Measurements from ENCODE around the gene SERPINA5.

SERPINA5 gene

DNA sequence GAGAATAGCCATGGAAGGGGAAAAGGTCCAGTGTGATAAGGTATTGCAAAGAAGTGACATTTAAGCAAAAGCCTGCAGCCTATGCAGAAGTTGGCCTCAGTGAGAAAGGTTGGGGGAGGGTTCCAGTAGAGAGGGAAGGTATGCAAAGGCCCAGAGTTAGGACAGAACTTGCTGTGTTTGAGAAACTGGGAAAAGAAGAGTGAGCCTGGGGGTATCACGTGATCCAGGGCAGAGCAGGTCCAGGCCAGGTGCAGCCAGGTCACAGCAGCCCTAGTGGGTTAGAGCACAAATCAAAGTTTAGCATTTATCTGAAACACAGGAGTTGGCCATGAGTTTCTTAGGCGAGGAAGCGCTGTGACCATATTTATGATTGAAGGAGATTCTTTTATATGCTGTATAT, 1.6 kb downstream of the SERPINA5 start:
- Mint-ChIP-seq H3K4me3 (no peak overlapping the region), H3K27ac (no peak overlapping the region), H3K4me1 (peaks cover 6% of the 10 kb centered on the region), H3K9me3 (peaks cover 7% of the 10 kb centered on the region), H3K27me3 (ENCODE audit: low read depth, poor library complexity) (peaks cover 13% of the 10 kb centered on the region), H3K36me3 (ENCODE audit: low read depth) (no peaks in the 10 kb centered on the region)
- TF ChIP-seq, protein P1, sequence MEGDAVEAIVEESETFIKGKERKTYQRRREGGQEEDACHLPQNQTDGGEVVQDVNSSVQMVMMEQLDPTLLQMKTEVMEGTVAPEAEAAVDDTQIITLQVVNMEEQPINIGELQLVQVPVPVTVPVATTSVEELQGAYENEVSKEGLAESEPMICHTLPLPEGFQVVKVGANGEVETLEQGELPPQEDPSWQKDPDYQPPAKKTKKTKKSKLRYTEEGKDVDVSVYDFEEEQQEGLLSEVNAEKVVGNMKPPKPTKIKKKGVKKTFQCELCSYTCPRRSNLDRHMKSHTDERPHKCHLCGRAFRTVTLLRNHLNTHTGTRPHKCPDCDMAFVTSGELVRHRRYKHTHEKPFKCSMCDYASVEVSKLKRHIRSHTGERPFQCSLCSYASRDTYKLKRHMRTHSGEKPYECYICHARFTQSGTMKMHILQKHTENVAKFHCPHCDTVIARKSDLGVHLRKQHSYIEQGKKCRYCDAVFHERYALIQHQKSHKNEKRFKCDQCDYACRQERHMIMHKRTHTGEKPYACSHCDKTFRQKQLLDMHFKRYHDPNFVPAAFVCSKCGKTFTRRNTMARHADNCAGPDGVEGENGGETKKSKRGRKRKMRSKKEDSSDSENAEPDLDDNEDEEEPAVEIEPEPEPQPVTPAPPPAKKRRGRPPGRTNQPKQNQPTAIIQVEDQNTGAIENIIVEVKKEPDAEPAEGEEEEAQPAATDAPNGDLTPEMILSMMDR (IDR thresholded peaks at IDR 0.05) = no peak
- DNase-seq = no peak

DNA sequence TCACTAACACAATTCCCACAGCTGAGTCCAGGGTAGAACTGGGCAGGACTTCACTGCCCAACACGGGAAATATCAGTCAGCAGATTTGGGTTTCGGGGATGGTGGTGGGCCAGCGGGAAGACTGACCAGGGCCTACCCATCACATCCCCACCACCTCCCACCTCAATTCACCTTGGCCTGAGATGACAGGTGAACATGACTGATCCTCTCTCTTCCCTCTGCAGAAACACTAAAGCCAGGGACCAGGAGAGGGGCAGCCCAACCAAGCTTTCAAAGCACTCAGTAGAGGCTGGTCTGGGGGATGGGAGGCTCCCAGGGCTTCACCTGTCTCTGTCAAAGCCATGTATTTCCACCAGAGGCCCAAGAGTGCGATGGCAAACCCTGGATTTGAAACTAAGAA, 2.3 kb downstream of the SERPINA5 start:
- H3K27ac Mint-ChIP-seq = no peak overlapping the region
- peaks cover 10% of the 10 kb centered on the region for H3K27me3 Mint-ChIP-seq (ENCODE audit: low read depth, poor library complexity)
- H3K36me3 Mint-ChIP-seq (ENCODE audit: low read depth) = no peaks in the 10 kb centered on the region
- H3K9me3 Mint-ChIP-seq = peaks cover 5% of the 10 kb centered on the region
- H3K4me1 Mint-ChIP-seq = peaks cover 6% of the 10 kb centered on the region
- TF ChIP-seq, protein P1 (IDR thresholded peaks at IDR 0.05) = no peak
- no peak for DNase-seq
- no peak overlapping the region for H3K4me3 Mint-ChIP-seq

DNA sequence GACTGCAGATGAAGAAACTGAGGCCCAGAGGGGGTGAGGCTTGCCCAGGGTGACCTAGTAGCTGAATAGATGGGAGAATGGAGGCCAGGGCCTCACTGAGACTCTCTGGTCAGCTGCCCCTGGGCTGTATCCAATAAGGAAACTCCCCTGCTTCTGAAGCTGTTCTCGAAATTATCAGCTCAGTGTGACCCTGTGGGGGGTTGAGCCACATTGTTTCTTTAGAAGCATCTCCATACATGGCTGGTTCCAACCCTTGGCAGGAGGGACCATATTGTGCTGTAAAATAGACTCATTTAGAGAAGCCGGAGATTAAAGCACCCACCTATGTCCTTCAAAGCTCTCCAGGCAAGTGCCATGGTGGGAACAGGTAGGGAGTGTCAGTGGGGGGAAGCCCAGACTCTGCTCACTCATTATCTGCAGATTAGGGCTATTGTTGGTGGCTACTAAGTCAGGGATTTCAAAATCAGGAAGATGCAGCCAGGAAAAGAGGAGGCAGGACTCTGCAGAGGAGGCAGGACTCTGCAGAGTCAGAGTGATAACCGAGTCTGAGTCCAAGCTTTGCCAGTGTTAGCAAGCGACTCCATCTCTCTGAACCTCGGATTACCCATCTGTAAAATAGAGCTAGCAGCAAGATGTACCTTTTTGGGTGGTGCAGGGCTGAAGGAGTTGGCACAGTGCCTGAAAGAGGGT, 3.5 kb downstream of the SERPINA5 start:
- no peak for DNase-seq
- Mint-ChIP-seq H3K4me1 (peaks cover 6% of the 10 kb centered on the region), H3K4me3 (no peak overlapping the region), H3K27me3 (ENCODE audit: low read depth, poor library complexity) (peaks cover 10% of the 10 kb centered on the region), H3K27ac (no peak overlapping the region), H3K36me3 (ENCODE audit: low read depth) (no peaks in the 10 kb centered on the region), H3K9me3 (no peaks in the 10 kb centered on the region)
- TF ChIP-seq, protein P1 (IDR thresholded peaks at IDR 0.05) = no peak

DNA sequence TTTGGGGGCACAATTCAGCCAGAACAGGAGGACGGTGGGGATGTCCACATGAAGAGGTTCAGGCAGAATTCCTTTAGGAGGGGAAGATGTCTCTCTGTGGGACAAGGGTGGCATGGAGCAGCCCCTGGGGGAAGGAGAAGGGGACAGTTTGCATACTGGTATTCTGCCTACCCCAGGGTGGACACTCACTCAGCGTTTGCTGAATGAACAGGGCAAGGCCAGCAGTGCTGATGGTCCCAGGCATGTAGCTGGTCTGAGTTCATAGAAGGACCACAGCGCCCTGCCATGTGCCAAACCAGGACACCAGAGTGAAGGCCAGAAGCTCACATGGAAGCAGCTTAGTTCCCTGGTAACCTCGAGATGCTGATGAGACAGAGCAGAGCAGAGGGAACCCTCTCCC, 5.4 kb downstream of the SERPINA5 start:
- Mint-ChIP-seq H3K36me3 (ENCODE audit: low read depth) (no peaks in the 10 kb centered on the region), H3K27ac (no peak overlapping the region), H3K4me1 (peaks cover 1% of the 10 kb centered on the region), H3K4me3 (no peak overlapping the region), H3K27me3 (ENCODE audit: low read depth, poor library complexity) (peaks cover 6% of the 10 kb centered on the region), H3K9me3 (no peaks in the 10 kb centered on the region)
- no peak for DNase-seq
- TF ChIP-seq, protein P1 (IDR thresholded peaks at IDR 0.05) = no peak

DNA sequence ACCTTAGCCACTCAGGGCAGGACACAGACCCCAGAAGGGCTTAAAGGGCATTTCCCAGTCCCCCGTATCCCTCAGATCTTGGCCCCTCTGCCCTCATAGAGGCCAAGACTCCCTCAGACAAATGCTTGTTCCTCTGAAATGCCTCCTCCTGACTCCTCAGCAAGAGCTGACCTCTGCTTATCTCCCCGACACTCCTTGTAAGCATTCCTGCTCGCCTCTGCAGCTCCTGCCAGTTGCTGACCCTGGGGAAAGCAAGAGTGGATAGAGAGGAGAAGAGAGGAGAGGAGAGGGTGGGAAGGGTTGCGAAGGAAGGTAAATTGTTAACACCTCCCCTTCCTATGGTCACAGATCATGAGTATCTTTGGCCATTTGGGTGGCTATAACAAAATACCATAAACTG, 7.1 kb downstream of the SERPINA5 start:
- no peaks in the 10 kb centered on the region for H3K36me3 Mint-ChIP-seq (ENCODE audit: low read depth)
- TF ChIP-seq, protein P1 (IDR thresholded peaks at IDR 0.05) = no peak
- DNase-seq = no peak
- peaks cover 7% of the 10 kb centered on the region for H3K27me3 Mint-ChIP-seq (ENCODE audit: low read depth, poor library complexity)
- no peak overlapping the region for H3K4me3 Mint-ChIP-seq
- no peak overlapping the region for H3K27ac Mint-ChIP-seq
- no peaks in the 10 kb centered on the region for H3K9me3 Mint-ChIP-seq
- H3K4me1 Mint-ChIP-seq = no peaks in the 10 kb centered on the region

DNA sequence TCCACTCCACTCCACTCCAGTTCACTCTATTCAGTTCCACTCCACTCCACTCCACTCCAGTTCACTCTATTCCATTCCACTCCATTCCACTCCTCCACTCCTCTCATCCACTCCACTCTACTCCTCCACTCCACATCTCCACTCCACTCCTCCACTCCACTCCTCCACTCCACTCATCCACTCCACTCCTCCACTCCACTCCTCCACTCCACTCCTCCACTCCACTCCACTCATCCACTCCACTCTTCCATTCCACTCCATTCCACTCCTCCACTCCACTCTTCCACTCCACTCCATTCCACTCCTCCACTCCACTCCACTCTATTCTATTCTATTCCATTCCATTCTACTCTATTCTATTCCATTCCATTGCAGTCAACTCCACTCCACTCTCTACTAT, 9.8 kb downstream of the SERPINA5 start:
- no peaks in the 10 kb centered on the region for H3K9me3 Mint-ChIP-seq
- DNase-seq = no peak
- H3K36me3 Mint-ChIP-seq (ENCODE audit: low read depth) = no peaks in the 10 kb centered on the region
- H3K4me3 Mint-ChIP-seq = no peak overlapping the region
- peaks cover 11% of the 10 kb centered on the region for H3K27me3 Mint-ChIP-seq (ENCODE audit: low read depth, poor library complexity)
- H3K27ac Mint-ChIP-seq = no peak overlapping the region
- TF ChIP-seq, protein P1 (IDR thresholded peaks at IDR 0.05) = no peak
- H3K4me1 Mint-ChIP-seq = peaks cover 19% of the 10 kb centered on the region
